HG02840 (cell line): ENCODE results near the gene CEP128.

Source experiments
- ATAC-seq: cut with Tn5 transposase; IDR thresholded peaks from one replicate; pipeline ENCODE4 v1.9.1; 2021; ENCODE audit warnings: mild to moderate bottlenecking, moderate library complexity, moderate number of reproducible peaks; ENCODE audit not compliant: unreplicated experiment, low FRiP score

CEP128 gene

GRCh38 chr14:80781972-80782367 is 159.6 kb downstream of the CEP128 start:
- no peak for ATAC-seq

DNA sequence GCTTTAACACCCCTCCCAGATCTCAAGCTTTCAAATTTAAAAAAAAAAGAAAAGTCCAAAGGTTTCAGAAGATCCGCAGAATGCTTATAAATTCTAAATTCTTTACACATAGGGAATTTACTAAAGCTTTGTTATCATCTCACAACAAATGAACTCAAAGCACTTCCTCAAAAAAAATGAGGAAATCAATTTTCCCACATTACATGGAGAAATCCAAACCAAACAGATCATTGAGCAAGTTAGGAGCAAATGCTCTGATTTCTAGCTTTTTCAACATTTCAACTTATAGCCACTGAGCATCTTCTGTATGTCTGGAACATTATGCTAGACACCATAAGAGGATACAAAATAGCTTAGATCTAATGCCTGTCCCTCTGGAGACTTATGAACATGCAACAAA is 161.0 kb downstream of the CEP128 start:
- no peak for ATAC-seq

GRCh38 chr14:80776657-80777056 is 164.9 kb downstream of the CEP128 start:
- no peak for ATAC-seq

GRCh38 chr14:80776186-80776585 is 165.4 kb downstream of the CEP128 start:
- no peak for ATAC-seq

- no peak for ATAC-seq
These were observed 169.0 kb downstream of the CEP128 start for GRCh38 chr14:80772504-80772903.

- ATAC-seq = no peak
These were observed 170.3 kb downstream of the CEP128 start for GRCh38 chr14:80771201-80771600.

- no peak for ATAC-seq
These were observed 171.2 kb downstream of the CEP128 start for GRCh38 chr14:80770114-80770908.

GRCh38 chr14:80768646-80769045 is 172.9 kb downstream of the CEP128 start:
- ATAC-seq = no peak

GRCh38 chr14:80764921-80765507 is 176.5 kb downstream of the CEP128 start:
- no peak for ATAC-seq

DNA sequence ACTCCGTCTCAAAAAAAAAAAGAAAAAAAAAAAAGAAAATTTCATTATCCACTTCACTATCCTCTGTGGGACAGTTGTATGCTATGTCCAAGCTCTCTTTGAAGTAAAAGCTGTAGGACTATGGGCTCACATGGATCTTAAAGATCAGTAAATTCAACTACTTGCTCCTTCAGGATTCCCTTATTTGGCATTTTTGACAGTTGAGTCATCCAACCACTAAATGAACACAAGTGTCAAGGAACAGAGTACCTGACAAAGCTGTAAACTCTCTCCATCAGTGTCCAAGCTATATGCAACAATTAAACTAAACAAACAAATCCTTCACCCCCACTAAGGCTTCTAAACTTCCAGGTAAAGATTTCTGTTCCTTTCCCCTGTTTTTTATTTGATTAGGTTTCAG is 177.0 kb downstream of the CEP128 start:
- ATAC-seq = no peak

DNA sequence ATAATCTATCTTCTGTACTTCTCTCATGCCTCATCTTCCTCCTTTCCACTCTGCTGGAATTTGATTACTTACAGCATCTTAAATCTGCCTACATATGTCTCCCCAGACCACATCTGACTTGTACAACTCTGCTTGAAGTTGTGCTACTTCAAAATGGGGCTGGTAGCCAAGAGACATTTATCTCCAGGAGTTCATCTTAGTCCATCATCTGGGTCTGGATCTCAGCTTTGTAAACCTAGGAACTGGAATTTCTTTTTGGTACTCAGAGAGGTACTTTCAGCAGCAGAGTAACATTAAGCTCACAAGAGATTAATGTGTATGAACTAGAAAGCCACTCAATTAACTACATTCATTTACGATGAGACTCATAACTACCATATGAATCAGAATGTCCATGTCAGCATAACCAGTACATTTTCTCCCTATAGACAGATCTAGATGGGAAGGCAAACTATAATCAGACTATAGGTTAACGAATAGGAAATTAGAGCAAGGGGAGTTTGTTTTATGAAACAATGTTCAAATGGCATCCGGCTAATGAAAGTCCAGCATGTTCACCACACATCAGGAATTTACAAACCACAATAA is 178.8 kb downstream of the CEP128 start:
- no peak for ATAC-seq

- ATAC-seq = no peak
These were observed 186.8 kb downstream of the CEP128 start for GRCh38 chr14:80754696-80755095.

- no peak for ATAC-seq
These were observed 190.3 kb downstream of the CEP128 start for GRCh38 chr14:80751285-80751684.

DNA sequence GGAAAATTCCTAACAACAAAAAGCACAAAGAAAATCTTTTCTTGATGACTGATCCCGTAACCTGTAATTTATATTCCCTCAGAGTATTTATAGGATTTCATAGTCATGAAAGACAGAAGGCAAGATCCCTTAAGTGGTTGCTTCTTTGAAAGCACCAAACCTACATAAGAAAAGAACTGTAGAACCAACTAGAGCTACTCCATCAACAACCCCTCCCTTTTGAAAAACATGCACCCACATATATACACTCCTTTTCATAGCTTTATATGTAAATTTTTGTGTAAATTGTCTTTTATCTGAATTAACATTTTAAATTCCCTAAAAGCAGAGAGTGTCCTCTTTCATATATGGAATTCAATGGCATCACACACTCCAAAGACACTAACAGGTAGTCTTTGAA is 215.3 kb downstream of the CEP128 start:
- no peak for ATAC-seq

GRCh38 chr14:80718940-80719339 is 222.6 kb downstream of the CEP128 start:
- no peak for ATAC-seq

DNA sequence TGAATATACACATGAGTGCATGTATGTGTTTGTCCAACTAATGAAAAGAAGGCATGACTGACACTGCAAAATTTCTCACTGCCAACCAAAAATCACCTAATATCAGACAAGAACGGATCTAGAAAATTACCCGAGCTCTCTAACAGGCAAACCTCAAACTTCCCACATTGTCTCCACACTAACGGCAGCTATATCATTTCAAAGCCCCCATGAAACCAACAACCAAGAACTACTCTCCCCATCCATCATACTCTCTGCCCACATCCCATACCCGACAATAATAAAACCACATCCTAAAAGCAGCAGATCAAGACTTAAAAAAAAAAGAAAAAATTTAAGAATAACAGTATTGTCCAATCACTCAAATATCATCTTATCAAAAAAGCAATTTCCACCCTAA is 227.1 kb downstream of the CEP128 start:
- no peak for ATAC-seq

DNA sequence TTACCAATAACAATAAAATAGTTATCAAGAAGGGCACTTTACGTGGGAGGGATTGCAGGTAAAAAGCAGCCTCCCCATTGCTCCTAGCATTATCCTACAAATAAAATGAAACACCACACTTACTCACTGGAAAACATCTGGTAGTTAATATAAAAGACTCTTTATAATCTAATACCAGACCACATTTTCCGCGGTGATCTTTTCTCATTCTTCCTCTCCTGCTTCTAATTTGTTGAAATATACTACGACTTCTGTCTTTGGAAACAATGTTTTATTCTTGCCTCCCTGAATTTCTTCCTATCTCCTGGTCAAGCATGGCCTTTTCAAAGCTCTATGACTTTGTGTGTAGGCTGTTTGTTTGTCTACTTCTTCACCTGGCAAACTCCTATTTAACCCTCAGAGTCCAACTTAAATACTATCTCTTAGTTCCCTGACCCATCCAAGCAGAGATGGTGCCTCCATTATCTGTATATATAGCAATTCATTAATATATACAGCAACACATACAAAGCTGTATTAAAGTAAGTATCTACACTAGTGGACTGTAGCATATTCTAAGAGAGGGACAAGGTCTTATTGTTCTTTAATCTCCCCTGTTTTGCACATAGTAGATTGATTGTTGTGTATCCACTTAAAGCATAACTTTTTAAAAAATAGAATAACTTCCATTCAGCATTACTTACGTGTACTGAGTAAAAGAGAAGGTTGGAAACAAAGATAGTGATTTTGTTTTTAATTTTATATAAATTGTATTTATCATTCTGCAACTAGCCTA is 228.3 kb downstream of the CEP128 start:
- ATAC-seq = no peak

DNA sequence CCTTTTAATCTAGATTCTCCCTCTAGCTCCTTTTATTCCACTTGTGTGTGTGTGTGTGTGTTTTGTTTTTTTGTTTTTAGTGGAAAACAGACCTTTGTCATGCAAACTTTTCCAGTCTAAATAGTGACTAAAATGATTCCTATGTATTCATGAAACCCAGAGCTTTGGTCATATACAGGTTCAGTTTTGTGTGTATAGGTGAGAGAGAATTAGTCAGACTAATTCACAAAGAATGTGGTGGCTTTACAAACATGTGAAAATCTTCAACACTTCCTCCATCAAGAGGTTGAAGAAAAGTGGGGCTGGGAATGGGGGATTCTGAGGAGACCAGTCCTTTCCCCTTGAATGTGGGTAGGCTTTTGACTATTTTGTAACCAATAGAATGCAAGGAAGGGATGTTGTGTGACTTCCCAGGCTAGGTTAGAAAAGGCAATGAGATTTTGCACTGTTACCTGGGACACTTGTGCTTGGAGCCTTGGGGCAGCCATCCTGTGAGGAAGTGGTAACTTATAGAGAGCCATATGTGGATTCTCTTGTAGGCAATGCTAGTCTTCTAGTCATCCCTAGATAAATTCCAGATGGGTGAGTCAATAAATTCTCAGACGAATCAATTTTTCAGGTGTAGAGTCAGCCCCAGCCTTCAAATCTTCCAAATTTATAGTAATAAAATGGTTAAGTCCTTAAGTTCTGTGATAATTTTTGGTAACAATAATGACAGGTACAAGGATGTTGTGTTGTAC is 236.1 kb downstream of the CEP128 start:
- ATAC-seq = no peak

GRCh38 chr14:80700601-80701000 is 240.9 kb downstream of the CEP128 start:
- no peak for ATAC-seq

GRCh38 chr14:80699861-80700260 is 241.7 kb downstream of the CEP128 start:
- no peak for ATAC-seq
